SU-DHL-6 (cell line): ENCODE results near the gene USP28.
A peak's percentile ranks its signal among the peaks of the same experiment; 100 is the strongest.
"Not testable (repeated sequence)": the region's sequence is repeated elsewhere in the genome, so short reads cannot be mapped to it uniquely, and the experiment has no call there.

Experiments used
- H2AFZ ChIP-seq: fragments of 200-600 bp; sonication (generic); 2 replicates; pipeline ENCODE4 v1.6.1; 2014; ENCODE audit warnings: low read depth, mild to moderate bottlenecking, moderate library complexity, mixed read lengths, antibody characterized with exemption, low read length; ENCODE audit not compliant: severe bottlenecking
- H3F3A ChIP-seq: fragments of 200-600 bp; shearing (Covaris generic); 2 replicates; pipeline ENCODE4 v1.6.0; 2016; ENCODE audit warnings: antibody characterized with exemption, mild to moderate bottlenecking; ENCODE audit not compliant: insufficient read depth
- H3K27ac ChIP-seq: fragments of 200-600 bp; sonication (generic); 2 replicates; pipeline ENCODE4 v1.5.1; 2016; ENCODE audit warnings: low read depth, mild to moderate bottlenecking, low read length, moderate library complexity, mixed read lengths
- H3K27me3 ChIP-seq: fragments of 200-600 bp; sonication (generic), shearing (Covaris generic); 2 replicates; pipeline ENCODE4 v1.6.0; 2014; ENCODE audit warnings: mild to moderate bottlenecking, low read length
- H3K36me3 ChIP-seq: fragments of 200-600 bp; sonication (generic); 2 replicates; pipeline ENCODE4 v1.6.1; 2014; ENCODE audit warnings: mild to moderate bottlenecking, low read length, mixed read lengths
- H3K4me2 ChIP-seq: fragments of 300-600, 200-600 bp; shearing (Covaris generic), sonication (generic); 2 replicates; pipeline ENCODE4 v1.6.0; 2014; ENCODE audit warnings: low read length, low read depth, mild to moderate bottlenecking; ENCODE audit not compliant: poor library complexity, severe bottlenecking
- H3K4me3 ChIP-seq: fragments of 200-600 bp; sonication (generic); 2 replicates; pipeline ENCODE4 v1.5.1; 2014; ENCODE audit warnings: antibody characterized with exemption, low read length, mild to moderate bottlenecking, mixed read lengths; ENCODE audit not compliant: insufficient read depth, poor library complexity, severe bottlenecking
- H3K79me2 ChIP-seq: fragments of 200-600 bp; sonication (generic); 2 replicates; pipeline ENCODE4 v1.6.1; 2014; ENCODE audit warnings: mild to moderate bottlenecking, low read length, moderate library complexity; ENCODE audit not compliant: insufficient read depth
- H3K9ac ChIP-seq: fragments of 200-600 bp; sonication (generic); 2 replicates; pipeline ENCODE4 v1.7.0; 2014; ENCODE audit warnings: mild to moderate bottlenecking, low read length
- H3K9me2 ChIP-seq: fragments of 200-600 bp; sonication (generic); replicated peaks from 2 replicates; pipeline ENCODE4 v1.6.1; 2014; ENCODE audit warnings: low read length; ENCODE audit not compliant: insufficient read depth
- H3K9me3 ChIP-seq: fragments of 200-600 bp; sonication (generic); 2 replicates; pipeline ENCODE4 v1.6.1; 2014; ENCODE audit warnings: low read length, mixed read lengths; ENCODE audit not compliant: insufficient read depth
- H4K20me1 ChIP-seq: fragments of 200-600 bp; sonication (generic); 2 replicates; pipeline ENCODE4 v1.6.1; 2014; ENCODE audit warnings: low read depth, mild to moderate bottlenecking, antibody characterized with exemption, low read length, moderate library complexity, mixed read lengths
- EZH2phosphoT487 ChIP-seq: fragments of 200-600 bp; sonication (generic), shearing (Covaris generic); conservative IDR thresholded peaks from 2 replicates; pipeline ENCODE4 v1.6.1; 2018; ENCODE audit warnings: mild to moderate bottlenecking, antibody characterized with exemption, low read length, moderate library complexity, mixed read lengths
- TF ChIP-seq, protein P1 (sequence below): fragments of 200-600 bp; sonication (generic); IDR thresholded peaks from one replicate; pipeline ENCODE4 v1.5.1; 2017; ENCODE audit warnings: antibody characterized with exemption, mild to moderate bottlenecking, low read length, moderate library complexity; ENCODE audit not compliant: insufficient read depth, poor library complexity, severe bottlenecking

The USP28 gene, protein sequence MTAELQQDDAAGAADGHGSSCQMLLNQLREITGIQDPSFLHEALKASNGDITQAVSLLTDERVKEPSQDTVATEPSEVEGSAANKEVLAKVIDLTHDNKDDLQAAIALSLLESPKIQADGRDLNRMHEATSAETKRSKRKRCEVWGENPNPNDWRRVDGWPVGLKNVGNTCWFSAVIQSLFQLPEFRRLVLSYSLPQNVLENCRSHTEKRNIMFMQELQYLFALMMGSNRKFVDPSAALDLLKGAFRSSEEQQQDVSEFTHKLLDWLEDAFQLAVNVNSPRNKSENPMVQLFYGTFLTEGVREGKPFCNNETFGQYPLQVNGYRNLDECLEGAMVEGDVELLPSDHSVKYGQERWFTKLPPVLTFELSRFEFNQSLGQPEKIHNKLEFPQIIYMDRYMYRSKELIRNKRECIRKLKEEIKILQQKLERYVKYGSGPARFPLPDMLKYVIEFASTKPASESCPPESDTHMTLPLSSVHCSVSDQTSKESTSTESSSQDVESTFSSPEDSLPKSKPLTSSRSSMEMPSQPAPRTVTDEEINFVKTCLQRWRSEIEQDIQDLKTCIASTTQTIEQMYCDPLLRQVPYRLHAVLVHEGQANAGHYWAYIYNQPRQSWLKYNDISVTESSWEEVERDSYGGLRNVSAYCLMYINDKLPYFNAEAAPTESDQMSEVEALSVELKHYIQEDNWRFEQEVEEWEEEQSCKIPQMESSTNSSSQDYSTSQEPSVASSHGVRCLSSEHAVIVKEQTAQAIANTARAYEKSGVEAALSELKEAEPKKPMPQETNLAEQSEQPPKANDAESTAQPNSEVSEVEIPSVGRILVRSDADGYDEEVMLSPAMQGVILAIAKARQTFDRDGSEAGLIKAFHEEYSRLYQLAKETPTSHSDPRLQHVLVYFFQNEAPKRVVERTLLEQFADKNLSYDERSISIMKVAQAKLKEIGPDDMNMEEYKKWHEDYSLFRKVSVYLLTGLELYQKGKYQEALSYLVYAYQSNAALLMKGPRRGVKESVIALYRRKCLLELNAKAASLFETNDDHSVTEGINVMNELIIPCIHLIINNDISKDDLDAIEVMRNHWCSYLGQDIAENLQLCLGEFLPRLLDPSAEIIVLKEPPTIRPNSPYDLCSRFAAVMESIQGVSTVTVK

DNA sequence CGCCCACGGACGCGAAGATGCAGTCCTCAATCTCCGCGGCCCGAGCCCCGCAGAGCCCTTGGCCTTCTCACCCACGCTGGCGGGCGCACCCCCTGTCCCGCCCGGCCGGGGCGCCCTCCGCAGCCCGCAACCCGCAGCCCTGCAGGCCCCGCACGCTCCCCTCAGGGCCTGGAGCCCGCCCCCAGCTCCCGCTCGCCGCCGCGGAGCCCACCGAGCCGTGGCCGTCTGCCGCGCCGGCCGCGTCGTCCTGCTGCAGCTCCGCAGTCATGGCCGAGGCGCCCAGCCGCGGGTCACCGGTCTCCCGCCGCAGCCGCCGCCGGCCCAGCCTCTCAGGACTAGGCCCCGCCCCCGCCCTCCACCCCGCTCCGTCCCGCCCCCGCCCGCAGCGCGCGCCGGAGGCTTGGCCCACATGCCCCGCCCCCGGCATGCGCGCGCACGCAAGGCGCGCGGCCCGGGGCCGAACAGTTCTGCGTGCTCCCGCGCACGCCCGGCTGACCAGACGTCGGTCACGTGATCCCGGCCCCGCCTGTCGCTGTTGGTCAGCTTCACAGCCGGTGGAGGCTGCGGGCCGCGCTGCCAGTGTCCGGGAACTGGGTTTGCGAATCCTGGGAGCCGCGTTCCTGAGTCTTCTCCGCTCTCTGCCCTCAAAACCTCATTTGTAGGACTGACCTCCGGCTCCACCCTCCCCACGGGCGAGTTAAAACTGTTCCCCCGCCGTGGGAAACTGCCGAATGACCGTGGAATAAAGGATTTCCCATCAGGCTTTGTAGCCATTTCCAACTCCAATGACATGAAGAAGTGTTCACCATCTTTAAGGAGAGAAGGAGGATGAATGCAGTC, at the start of gene USP28:
Gene USP28, minus strand, starts transcription at position 339 of the 840 bp plus-strand sequence. Its CDS starts 71 bp downstream, at position 268.
- H3K36me3 ChIP-seq: no peaks in the 10 kb centered on the region
- peak within 1 kb of the TSS; percentile 89 for H2AFZ ChIP-seq
- H3F3A ChIP-seq: 0 out of 2 replicates have a peak, but pooled peaks cover 4% of the 10 kb centered on the region
- peak within 1 kb of the TSS; percentile 89 for H3K4me3 ChIP-seq
- no peaks in the 10 kb centered on the region for H3K9me2 ChIP-seq
- no peaks in the 10 kb centered on the region for H3K27me3 ChIP-seq
- peak within 1 kb of the TSS; percentile 72 for H3K9ac ChIP-seq
- H3K9me3 ChIP-seq: no peaks in the 10 kb centered on the region
- TF ChIP-seq EZH2phosphoT487: no peak
- TF ChIP-seq, protein P1, sequence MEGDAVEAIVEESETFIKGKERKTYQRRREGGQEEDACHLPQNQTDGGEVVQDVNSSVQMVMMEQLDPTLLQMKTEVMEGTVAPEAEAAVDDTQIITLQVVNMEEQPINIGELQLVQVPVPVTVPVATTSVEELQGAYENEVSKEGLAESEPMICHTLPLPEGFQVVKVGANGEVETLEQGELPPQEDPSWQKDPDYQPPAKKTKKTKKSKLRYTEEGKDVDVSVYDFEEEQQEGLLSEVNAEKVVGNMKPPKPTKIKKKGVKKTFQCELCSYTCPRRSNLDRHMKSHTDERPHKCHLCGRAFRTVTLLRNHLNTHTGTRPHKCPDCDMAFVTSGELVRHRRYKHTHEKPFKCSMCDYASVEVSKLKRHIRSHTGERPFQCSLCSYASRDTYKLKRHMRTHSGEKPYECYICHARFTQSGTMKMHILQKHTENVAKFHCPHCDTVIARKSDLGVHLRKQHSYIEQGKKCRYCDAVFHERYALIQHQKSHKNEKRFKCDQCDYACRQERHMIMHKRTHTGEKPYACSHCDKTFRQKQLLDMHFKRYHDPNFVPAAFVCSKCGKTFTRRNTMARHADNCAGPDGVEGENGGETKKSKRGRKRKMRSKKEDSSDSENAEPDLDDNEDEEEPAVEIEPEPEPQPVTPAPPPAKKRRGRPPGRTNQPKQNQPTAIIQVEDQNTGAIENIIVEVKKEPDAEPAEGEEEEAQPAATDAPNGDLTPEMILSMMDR: no peak
- peak within 1 kb of the TSS; percentile 55 for H3K27ac ChIP-seq
- H3K79me2 ChIP-seq: no peaks in the 10 kb centered on the region; the same call in 1 of the 2 replicates
- peak within 1 kb of the TSS; percentile 82 for H3K4me2 ChIP-seq
- H4K20me1 ChIP-seq: no peaks in the 10 kb centered on the region

DNA sequence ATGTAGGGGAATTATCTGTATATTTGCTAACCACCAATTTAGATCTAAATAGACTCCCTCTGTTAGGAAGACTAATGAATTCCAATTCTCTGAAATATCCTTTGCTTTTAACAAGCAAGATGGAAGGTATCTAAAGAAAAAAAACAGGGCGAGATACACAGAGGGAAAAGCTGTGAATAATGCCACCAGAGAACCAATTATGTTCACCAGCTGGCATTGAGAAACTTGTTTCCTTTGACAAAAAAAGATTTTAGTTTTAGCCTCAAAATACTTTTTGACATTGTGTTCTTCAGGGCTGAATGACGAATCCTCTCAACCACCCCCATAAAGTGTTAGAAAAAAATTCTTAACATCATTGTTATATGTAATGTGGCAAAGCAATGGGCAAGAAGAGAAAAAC, 48.2 kb upstream of the USP28 start:
- no peak for TF ChIP-seq EZH2phosphoT487
- TF ChIP-seq, protein P1: no peak
- Histone ChIP-seq H3K4me3 (no peak overlapping the region), H3K9ac (no peak overlapping the region), H3K4me2 (no peak overlapping the region), H4K20me1 (no peaks in the 10 kb centered on the region), H3K79me2 (no peaks in the 10 kb centered on the region), H3F3A (no peaks in the 10 kb centered on the region), H3K27ac (no peak overlapping the region), H3K27me3 (no peaks in the 10 kb centered on the region), H2AFZ (no peak overlapping the region), H3K9me2 (no peaks in the 10 kb centered on the region), H3K9me3 (no peaks in the 10 kb centered on the region), H3K36me3 (no peaks in the 10 kb centered on the region)

DNA sequence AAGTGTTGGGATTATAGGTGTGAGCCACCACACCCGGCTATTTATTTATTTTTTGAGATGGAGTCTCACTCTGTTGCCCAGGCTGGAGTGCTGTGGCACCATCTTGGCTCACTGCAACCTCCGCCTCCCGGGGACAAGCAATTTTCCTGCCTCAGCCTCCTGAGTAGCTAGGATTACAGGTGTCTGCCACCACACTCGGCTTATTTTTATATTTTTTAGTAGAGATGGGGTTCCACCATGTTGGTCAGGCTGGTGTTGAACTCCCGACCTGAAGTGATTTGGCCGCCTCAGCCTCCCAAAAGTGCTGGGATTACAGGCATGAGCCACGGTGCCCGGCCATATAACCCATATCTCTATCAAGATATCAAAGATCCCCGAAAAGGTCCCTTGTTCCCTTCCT, 36.1 kb upstream of the USP28 start:
- not testable (repeated sequence) for H3K9me3 ChIP-seq, H3K36me3 ChIP-seq, H3K4me3 ChIP-seq, H3K79me2 ChIP-seq, H3K9me2 ChIP-seq, H4K20me1 ChIP-seq, H3K27me3 ChIP-seq, H3K27ac ChIP-seq, H3F3A ChIP-seq, H3K4me2 ChIP-seq, H2AFZ ChIP-seq, H3K9ac ChIP-seq
